Measurements from ENCODE around the gene SORCS2.

SORCS2 gene

GRCh38 chr4:7549866-7550265 is 357.5 kb downstream of the SORCS2 start:
- H3K36me3 ChIP-seq (ENCODE audit: insufficient read depth, low read length) = no peaks in the 10 kb centered on the region
- no peaks in the 10 kb centered on the region for H3K27me3 ChIP-seq (ENCODE audit: insufficient read depth, low read length)
- no peak overlapping the region for H3K4me3 ChIP-seq (ENCODE audit: low read length)
- H2AFZ ChIP-seq (ENCODE audit: low read depth, low read length) = no peak overlapping the region
- H3K4me1 ChIP-seq (ENCODE audit: insufficient read depth, low read length) = no peaks in the 10 kb centered on the region
- H3K9me3 ChIP-seq (ENCODE audit: low read length) = peaks cover 3% of the 10 kb centered on the region

- peaks cover 3% of the 10 kb centered on the region for H3K9me3 ChIP-seq (ENCODE audit: low read length)
- H3K4me3 ChIP-seq (ENCODE audit: low read length) = no peak overlapping the region
- H3K4me1 ChIP-seq (ENCODE audit: insufficient read depth, low read length) = no peaks in the 10 kb centered on the region
- no peaks in the 10 kb centered on the region for H3K36me3 ChIP-seq (ENCODE audit: insufficient read depth, low read length)
- H3K27me3 ChIP-seq (ENCODE audit: insufficient read depth, low read length) = no peaks in the 10 kb centered on the region
- H2AFZ ChIP-seq (ENCODE audit: low read depth, low read length) = no peak overlapping the region
These were observed 360.1 kb downstream of the SORCS2 start for GRCh38 chr4:7552466-7552865.

GRCh38 chr4:7553280-7553679 is 360.9 kb downstream of the SORCS2 start:
- Histone ChIP-seq H2AFZ (ENCODE audit: low read depth, low read length) (no peak overlapping the region), H3K9me3 (ENCODE audit: low read length) (peaks cover 3% of the 10 kb centered on the region), H3K27me3 (ENCODE audit: insufficient read depth, low read length) (no peaks in the 10 kb centered on the region), H3K36me3 (ENCODE audit: insufficient read depth, low read length) (no peaks in the 10 kb centered on the region), H3K4me1 (ENCODE audit: insufficient read depth, low read length) (no peaks in the 10 kb centered on the region), H3K4me3 (ENCODE audit: low read length) (no peak overlapping the region)

GRCh38 chr4:7554905-7555304 is 362.6 kb downstream of the SORCS2 start:
- Histone ChIP-seq H3K4me1 (ENCODE audit: insufficient read depth, low read length) (no peaks in the 10 kb centered on the region), H3K4me3 (ENCODE audit: low read length) (no peak overlapping the region), H3K36me3 (ENCODE audit: insufficient read depth, low read length) (no peaks in the 10 kb centered on the region), H3K27me3 (ENCODE audit: insufficient read depth, low read length) (no peaks in the 10 kb centered on the region), H2AFZ (ENCODE audit: low read depth, low read length) (no peak overlapping the region), H3K9me3 (ENCODE audit: low read length) (peaks cover 3% of the 10 kb centered on the region)

- Histone ChIP-seq H3K9me3 (ENCODE audit: low read length) (peaks cover 3% of the 10 kb centered on the region), H3K4me3 (ENCODE audit: low read length) (no peak overlapping the region), H3K27me3 (ENCODE audit: insufficient read depth, low read length) (no peaks in the 10 kb centered on the region), H3K4me1 (ENCODE audit: insufficient read depth, low read length) (no peaks in the 10 kb centered on the region), H3K36me3 (ENCODE audit: insufficient read depth, low read length) (no peaks in the 10 kb centered on the region), H2AFZ (ENCODE audit: low read depth, low read length) (no peak overlapping the region)
These were observed 364.2 kb downstream of the SORCS2 start for GRCh38 chr4:7556558-7556957.

- Histone ChIP-seq H3K4me1 (ENCODE audit: insufficient read depth, low read length) (no peaks in the 10 kb centered on the region), H3K4me3 (ENCODE audit: low read length) (no peak overlapping the region), H3K36me3 (ENCODE audit: insufficient read depth, low read length) (no peaks in the 10 kb centered on the region), H3K9me3 (ENCODE audit: low read length) (peaks cover 3% of the 10 kb centered on the region), H2AFZ (ENCODE audit: low read depth, low read length) (no peak overlapping the region), H3K27me3 (ENCODE audit: insufficient read depth, low read length) (no peaks in the 10 kb centered on the region)
These were observed 365.1 kb downstream of the SORCS2 start for GRCh38 chr4:7557456-7557855.

- Histone ChIP-seq H3K4me3 (ENCODE audit: low read length) (no peak overlapping the region), H3K27me3 (ENCODE audit: insufficient read depth, low read length) (no peaks in the 10 kb centered on the region), H3K9me3 (ENCODE audit: low read length) (no peaks in the 10 kb centered on the region), H3K36me3 (ENCODE audit: insufficient read depth, low read length) (no peaks in the 10 kb centered on the region), H3K4me1 (ENCODE audit: insufficient read depth, low read length) (no peaks in the 10 kb centered on the region), H2AFZ (ENCODE audit: low read depth, low read length) (no peak overlapping the region)
These were observed 366.1 kb downstream of the SORCS2 start for GRCh38 chr4:7558436-7558835.

- Histone ChIP-seq H3K27me3 (ENCODE audit: insufficient read depth, low read length) (no peaks in the 10 kb centered on the region), H3K36me3 (ENCODE audit: insufficient read depth, low read length) (no peaks in the 10 kb centered on the region), H3K9me3 (ENCODE audit: low read length) (no peaks in the 10 kb centered on the region), H3K4me3 (ENCODE audit: low read length) (no peak overlapping the region), H2AFZ (ENCODE audit: low read depth, low read length) (no peak overlapping the region), H3K4me1 (ENCODE audit: insufficient read depth, low read length) (no peaks in the 10 kb centered on the region)
These were observed 367.0 kb downstream of the SORCS2 start for GRCh38 chr4:7559316-7559715.

GRCh38 chr4:7559741-7560395 is 367.5 kb downstream of the SORCS2 start:
- H3K4me1 ChIP-seq (ENCODE audit: insufficient read depth, low read length) = no peaks in the 10 kb centered on the region
- no peaks in the 10 kb centered on the region for H3K9me3 ChIP-seq (ENCODE audit: low read length)
- H3K27me3 ChIP-seq (ENCODE audit: insufficient read depth, low read length) = no peaks in the 10 kb centered on the region
- no peak overlapping the region for H2AFZ ChIP-seq (ENCODE audit: low read depth, low read length)
- H3K36me3 ChIP-seq (ENCODE audit: insufficient read depth, low read length) = no peaks in the 10 kb centered on the region
- no peak overlapping the region for H3K4me3 ChIP-seq (ENCODE audit: low read length)

GRCh38 chr4:7561557-7561956 is 369.2 kb downstream of the SORCS2 start:
- no peaks in the 10 kb centered on the region for H3K9me3 ChIP-seq (ENCODE audit: low read length)

GRCh38 chr4:7564242-7564641 is 371.9 kb downstream of the SORCS2 start:
- no peaks in the 10 kb centered on the region for H3K27me3 ChIP-seq (ENCODE audit: insufficient read depth, low read length)
- no peak overlapping the region for H2AFZ ChIP-seq (ENCODE audit: low read depth, low read length)
- H3K4me1 ChIP-seq (ENCODE audit: insufficient read depth, low read length) = no peaks in the 10 kb centered on the region
- H3K36me3 ChIP-seq (ENCODE audit: insufficient read depth, low read length) = no peaks in the 10 kb centered on the region
- H3K9me3 ChIP-seq (ENCODE audit: low read length) = no peaks in the 10 kb centered on the region
- no peak overlapping the region for H3K4me3 ChIP-seq (ENCODE audit: low read length)

More at GRCh38 chr4:7561557-7561956, 369.2 kb downstream of the SORCS2 start:
- H2AFZ ChIP-seq (ENCODE audit: low read depth, low read length) = no peak overlapping the region
- H3K27me3 ChIP-seq (ENCODE audit: insufficient read depth, low read length) = no peaks in the 10 kb centered on the region
- H3K4me1 ChIP-seq (ENCODE audit: insufficient read depth, low read length) = no peaks in the 10 kb centered on the region
- no peaks in the 10 kb centered on the region for H3K36me3 ChIP-seq (ENCODE audit: insufficient read depth, low read length)
- no peak overlapping the region for H3K4me3 ChIP-seq (ENCODE audit: low read length)

- Histone ChIP-seq H3K4me1 (ENCODE audit: insufficient read depth, low read length) (no peaks in the 10 kb centered on the region), H3K27me3 (ENCODE audit: insufficient read depth, low read length) (no peaks in the 10 kb centered on the region), H3K9me3 (ENCODE audit: low read length) (no peaks in the 10 kb centered on the region), H3K4me3 (ENCODE audit: low read length) (no peak overlapping the region), H3K36me3 (ENCODE audit: insufficient read depth, low read length) (no peaks in the 10 kb centered on the region), H2AFZ (ENCODE audit: low read depth, low read length) (no peak overlapping the region)
These were observed 373.1 kb downstream of the SORCS2 start for GRCh38 chr4:7565483-7565882.

GRCh38 chr4:7569810-7570783 is 377.8 kb downstream of the SORCS2 start:
- Histone ChIP-seq H3K27me3 (ENCODE audit: insufficient read depth, low read length) (no peaks in the 10 kb centered on the region), H3K36me3 (ENCODE audit: insufficient read depth, low read length) (no peaks in the 10 kb centered on the region), H3K4me1 (ENCODE audit: insufficient read depth, low read length) (no peaks in the 10 kb centered on the region), H3K9me3 (ENCODE audit: low read length) (no peaks in the 10 kb centered on the region), H3K4me3 (ENCODE audit: low read length) (no peak overlapping the region), H2AFZ (ENCODE audit: low read depth, low read length) (no peak overlapping the region)
